Hepatocyte (in vitro differentiated cells): ENCODE measurements around the gene SRD5A3. TPM values are rescaled to one million over a fixed set of nuclear protein-coding genes. Genes with fewer than 3 reads are reported as not detected.

Experiments
- DNase-seq: peaks from one replicate; pipeline ENCODE4 v3.0.0-alpha.2; 2016; ENCODE audit warnings: low spot score
- H2AFZ ChIP-seq: fragments of 200-600 bp; sonication (generic); 2 replicates; pipeline ENCODE4 v1.6.0; 2016; ENCODE audit warnings: antibody characterized with exemption, mild to moderate bottlenecking
- H3K27ac ChIP-seq: fragments of 200-600 bp; sonication (generic); 2 replicates; pipeline ENCODE4 v1.5.1; 2016; ENCODE audit warnings: mild to moderate bottlenecking
- H3K27me3 ChIP-seq: fragments of 200-600 bp; sonication (generic); 2 replicates; pipeline ENCODE4 v1.6.1; 2016
- H3K36me3 ChIP-seq: fragments of 200-600 bp; sonication (generic); replicated peaks from 2 replicates; pipeline ENCODE4 v1.5.1; 2016; ENCODE audit warnings: low read depth; ENCODE audit not compliant: insufficient read depth
- H3K4me1 ChIP-seq: fragments of 200-600 bp; sonication (generic); 2 replicates; pipeline ENCODE4 v1.5.1; 2016; ENCODE audit warnings: mild to moderate bottlenecking, moderate library complexity; ENCODE audit not compliant: insufficient read depth
- H3K4me2 ChIP-seq: fragments of 200-600 bp; sonication (generic); 2 replicates; pipeline ENCODE4 v1.6.0; 2016
- H3K4me3 ChIP-seq: fragments of 200-600 bp; sonication (generic); 2 replicates; pipeline ENCODE4 v1.5.1; 2016; ENCODE audit warnings: mild to moderate bottlenecking
- H3K79me2 ChIP-seq: fragments of 200-600 bp; sonication (generic); 2 replicates; pipeline ENCODE4 v1.6.0; 2017; ENCODE audit warnings: mild to moderate bottlenecking
- H3K9me2 ChIP-seq: fragments of 200-600 bp; sonication (generic); replicated peaks from 2 replicates; pipeline ENCODE4 v1.6.0; 2017; ENCODE audit warnings: mild to moderate bottlenecking; ENCODE audit not compliant: insufficient read depth
- H3K9me3 ChIP-seq: fragments of 200-600 bp; sonication (generic); 2 replicates; pipeline ENCODE4 v1.5.1; 2016; ENCODE audit warnings: low read depth, mild to moderate bottlenecking
- H4K20me1 ChIP-seq: fragments of 200-600 bp; sonication (generic); 2 replicates; pipeline ENCODE4 v1.6.0; 2016; ENCODE audit warnings: mild to moderate bottlenecking; ENCODE audit not compliant: insufficient read depth, poor library complexity, severe bottlenecking
- CTCF ChIP-seq: fragments of 200-600 bp; sonication (generic); IDR thresholded peaks from 2 replicates; pipeline ENCODE4 v1.5.1; 2016; ENCODE audit warnings: antibody characterized with exemption, mild to moderate bottlenecking; ENCODE audit not compliant: poor library complexity
- EZH2 ChIP-seq: fragments of 200-600 bp; sonication (generic); IDR thresholded peaks from 2 replicates; pipeline ENCODE4 v1.6.1; 2016; ENCODE audit warnings: antibody characterized with exemption, mild to moderate bottlenecking, borderline replicate concordance
- EZH2phosphoT487 ChIP-seq: fragments of 200-600 bp; sonication (generic); IDR thresholded peaks from one replicate; pipeline ENCODE4 v1.6.1; 2018; ENCODE audit warnings: antibody characterized with exemption, mild to moderate bottlenecking, low read depth, moderate library complexity; ENCODE audit not compliant: unreplicated experiment, severe bottlenecking
- WGBS: methylation state at CpG from one replicate; pipeline ENCODE4 v1.1.6; 2016; ENCODE audit warnings: low lambda C conversion rate; ENCODE audit errors: missing lambda C conversion rate; 5-methylcytosine and 5-hydroxymethylcytosine counted together
- polyA plus RNA-seq: library from polyadenylated mRNA; unstranded; fragments of >200 nt; fragmentation: Nextera tagmentation; extraction: Ambion mirVana; gene quantifications from 2 replicates; pipeline ENCODE4 v1.2.1, GENCODE V29; 2016
- total RNA-seq: library from RNA; depleted of rRNA; stranded (reverse); fragments of >200 nt; gene quantifications from 2 replicates; pipeline ENCODE4 v1.2.3, GENCODE V29; 2014

Gene SRD5A3
- total and polyA plus RNA-seq, 2 experiments from 2014 or later: 37.5 to 64.3 TPM

DNA sequence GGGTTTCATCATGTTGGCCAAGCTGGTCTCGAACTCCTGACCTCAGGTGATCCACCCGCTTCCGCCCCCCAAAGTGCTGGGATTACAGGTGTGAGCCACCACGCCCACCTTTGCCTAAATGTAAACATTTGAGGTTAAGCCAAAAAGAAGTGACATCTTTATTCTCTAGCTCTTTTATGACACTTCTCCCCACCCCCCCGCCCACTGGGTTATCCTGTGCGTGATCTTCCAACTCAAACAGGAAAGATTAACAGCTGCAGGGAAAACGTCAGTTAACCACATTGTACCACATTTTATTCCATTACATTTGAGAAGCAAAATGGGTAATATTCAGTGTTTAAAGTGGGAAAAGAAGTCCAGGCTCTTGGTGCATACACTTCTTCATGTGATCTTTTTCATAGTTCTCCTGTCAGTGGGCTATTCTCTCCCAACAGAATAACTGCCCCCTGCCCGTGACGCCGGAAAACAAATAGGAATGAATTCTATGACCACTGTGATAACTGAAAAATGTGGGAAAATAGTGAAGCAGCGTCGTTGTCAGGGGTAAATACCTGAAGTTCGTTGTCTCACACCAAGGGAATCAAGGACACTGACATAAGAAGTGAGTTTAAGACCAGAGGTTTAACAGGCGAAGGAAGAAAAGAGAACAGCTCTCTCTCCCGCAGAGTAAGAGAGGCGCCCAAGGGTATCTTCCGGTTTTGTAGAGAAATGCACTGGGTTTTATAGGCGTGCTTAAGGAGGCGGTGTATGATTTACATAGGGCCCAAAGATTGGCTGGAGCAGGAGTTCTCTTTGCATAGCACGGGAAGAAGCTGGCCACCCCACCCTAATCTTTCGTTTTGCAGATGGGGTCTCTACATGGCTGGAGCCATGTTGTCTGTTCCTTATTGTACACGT, 9.7 kb upstream of the SRD5A3 start:
- Histone ChIP-seq H2AFZ (no peak overlapping the region), H3K27me3 (no peaks in the 10 kb centered on the region), H3K9me3 (no peaks in the 10 kb centered on the region), H3K4me2 (no peak overlapping the region), H3K36me3 (no peaks in the 10 kb centered on the region), H3K79me2 (no peaks in the 10 kb centered on the region), H3K4me3 (no peak overlapping the region), H3K4me1 (no peaks in the 10 kb centered on the region), H4K20me1 (no peaks in the 10 kb centered on the region), H3K9me2 (no peaks in the 10 kb centered on the region), H3K27ac (no peak overlapping the region)
- TF ChIP-seq EZH2phosphoT487 (no peak), CTCF (no peak), EZH2 (no peak)
- 78% methylated on average over 22 of the region's 22 CpGs for WGBS
- DNase-seq: no peak

- no peak overlapping the region for H2AFZ ChIP-seq
- DNase-seq: no peak
- no peak overlapping the region for H3K4me3 ChIP-seq
Measured at GRCh38 chr4:55337944-55338343, 8.1 kb upstream of the SRD5A3 start.

DNA sequence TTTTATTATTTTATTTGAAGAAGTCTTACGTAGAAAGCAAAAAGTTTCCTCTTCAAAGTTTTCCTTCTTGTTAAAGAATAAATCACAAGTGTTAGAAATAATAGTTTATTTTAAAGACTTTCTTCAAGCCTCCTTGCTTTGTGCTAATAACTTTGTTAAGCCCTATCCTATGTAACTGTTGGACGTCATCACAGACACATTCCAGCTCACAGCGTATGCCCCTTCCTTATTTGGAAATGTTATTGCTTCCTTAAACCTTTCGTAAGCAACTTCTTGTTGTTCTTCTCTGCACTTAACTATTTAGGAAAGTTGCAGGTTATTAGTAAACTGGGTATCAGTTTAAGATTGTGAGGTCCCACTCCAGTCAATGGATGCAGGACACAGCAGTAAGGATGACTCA, 7.6 kb upstream of the SRD5A3 start:
- H3K4me1 ChIP-seq: no peaks in the 10 kb centered on the region
- H3K4me2 ChIP-seq: no peak overlapping the region
- no peak overlapping the region for H3K27ac ChIP-seq
- no peaks in the 10 kb centered on the region for H3K79me2 ChIP-seq
- H3K27me3 ChIP-seq: no peaks in the 10 kb centered on the region
- TF ChIP-seq EZH2phosphoT487 (no peak), CTCF (no peak), EZH2 (no peak)
- H3K9me2 ChIP-seq: no peaks in the 10 kb centered on the region
- no peaks in the 10 kb centered on the region for H3K36me3 ChIP-seq
- 54% methylated on average over 4 of the region's 4 CpGs for WGBS
- H2AFZ ChIP-seq: no peak overlapping the region
- no peak for DNase-seq
- no peaks in the 10 kb centered on the region for H3K9me3 ChIP-seq
- no peak overlapping the region for H3K4me3 ChIP-seq
- no peaks in the 10 kb centered on the region for H4K20me1 ChIP-seq

More at GRCh38 chr4:55337944-55338343, 8.1 kb upstream of the SRD5A3 start:
- Histone ChIP-seq H3K27ac (no peak overlapping the region), H3K4me2 (no peak overlapping the region), H3K9me3 (no peaks in the 10 kb centered on the region), H3K36me3 (no peaks in the 10 kb centered on the region), H3K79me2 (no peaks in the 10 kb centered on the region), H3K4me1 (no peaks in the 10 kb centered on the region), H4K20me1 (no peaks in the 10 kb centered on the region), H3K27me3 (no peaks in the 10 kb centered on the region), H3K9me2 (no peaks in the 10 kb centered on the region)
- TF ChIP-seq EZH2phosphoT487: no peak
- TF ChIP-seq CTCF: no peak
- no peak for TF ChIP-seq EZH2
